BJ (cell line): ENCODE data around the gene ATXN10. TPM values are rescaled to one million over a fixed set of nuclear protein-coding genes. Genes with fewer than 3 reads are reported as not detected.

Experiments used
- CTCF ChIA-PET: fragments of 350-600 bp; formaldehyde crosslinking; extraction: SDS; loops from one replicate; lab custom pipeline; 2021; ENCODE audit warnings: antibody characterized with exemption, inconsistent platforms; lab: Yijun Ruan, JAX
- POLR2A ChIA-PET: fragments of 300-600 bp; sonication (Branson Sonifier 250); formaldehyde crosslinking; extraction: SDS; loops from one replicate; lab custom pipeline; 2021; ENCODE audit warnings: antibody characterized with exemption; lab: Charles Lee
- DNase-seq: peaks from one replicate; pipeline ENCODE4 v3.0.0-alpha.2; 2011; ENCODE audit warnings: low read depth
- H3K27me3 ChIP-seq: 2 replicates; pipeline ENCODE4 v1.6.0; 2011; ENCODE audit warnings: low read length; ENCODE audit not compliant: control insufficient read depth, insufficient read depth
- H3K36me3 ChIP-seq: 2 replicates; pipeline ENCODE4 v1.5.1; 2011; ENCODE audit warnings: low read length; ENCODE audit not compliant: control insufficient read depth, insufficient read depth
- H3K4me3 ChIP-seq: 2 replicates; pipeline ENCODE4 v1.5.1; 2011; ENCODE audit warnings: low read depth, mild to moderate bottlenecking, control low read depth, low read length
- CTCF ChIP-seq: IDR thresholded peaks from 2 replicates; pipeline ENCODE4 v1.5.1; 2011; ENCODE audit warnings: low read depth, mild to moderate bottlenecking, control low read depth, inconsistent platforms, low read length, moderate library complexity; ENCODE audit not compliant: insufficient read depth
- polyA plus RNA-seq: library from polyadenylated mRNA; depleted of rRNA; stranded (reverse); fragments of >200 nt; gene quantifications from 2 replicates; pipeline ENCODE4 v1.2.3, GENCODE V29; 2011

Gene ATXN10
- polyA plus RNA-seq, 1 experiment: 328 TPM

GRCh38 chr22:45869340-45869847 lies 197.8 kb downstream of the ATXN10 start:
- peaks cover 20% of the 10 kb centered on the region for H3K27me3 ChIP-seq
- ChIA-PET POLR2A (no interaction called here), CTCF (no interaction called here)
- no peak overlapping the region for H3K4me3 ChIP-seq
- H3K36me3 ChIP-seq: no peaks in the 10 kb centered on the region
- no peak for DNase-seq
- no peak for TF ChIP-seq CTCF

GRCh38 chr22:45870011-45870410 lies 198.4 kb downstream of the ATXN10 start:
- no peak for TF ChIP-seq CTCF
- POLR2A ChIA-PET: no interaction called here
- DNase-seq: no peak
- Histone ChIP-seq H3K4me3 (no peak overlapping the region), H3K27me3 (peaks cover 20% of the 10 kb centered on the region), H3K36me3 (no peaks in the 10 kb centered on the region)
- CTCF ChIA-PET: no interaction called here

GRCh38 chr22:45871721-45872120 lies 200.1 kb downstream of the ATXN10 start:
- POLR2A ChIA-PET: no interaction called here
- CTCF ChIA-PET: interaction anchor here (1.4 kb wide), 1 partner anchor 8 kb away, joined by 3 read pairs; no protein-coding TSS in a partner anchor

GRCh38 chr22:45872659-45873263 lies 201.1 kb downstream of the ATXN10 start:
- CTCF ChIA-PET: interaction anchor here (0.7 to 1.4 kb wide), 2 partner anchors 9 to 10 kb away, joined by 3 read pairs; no protein-coding TSS in a partner anchor
- TF ChIP-seq CTCF: no peak
- POLR2A ChIA-PET: no interaction called here
- Histone ChIP-seq H3K27me3 (peaks cover 26% of the 10 kb centered on the region), H3K36me3 (no peaks in the 10 kb centered on the region), H3K4me3 (no peak overlapping the region)
- DNase-seq: no peak

More at GRCh38 chr22:45871721-45872120, 200.1 kb downstream of the ATXN10 start:
- DNase-seq: no peak
- no peak for TF ChIP-seq CTCF
- Histone ChIP-seq H3K36me3 (no peaks in the 10 kb centered on the region), H3K4me3 (no peak overlapping the region), H3K27me3 (peaks cover 20% of the 10 kb centered on the region)

- ChIA-PET CTCF (interaction anchor here (2.3 to 2.8 kb wide), 2 partner anchors 10 to 13 kb away, joined by 11 to 13 read pairs; no protein-coding TSS in a partner anchor), POLR2A (no interaction called here)
- Histone ChIP-seq H3K4me3 (no peak overlapping the region), H3K27me3 (peaks cover 33% of the 10 kb centered on the region), H3K36me3 (no peaks in the 10 kb centered on the region)
- no peak for TF ChIP-seq CTCF
- no peak for DNase-seq
Observed at GRCh38 chr22:45876136-45877035, 204.8 kb downstream of the ATXN10 start.
